ENCODE measurements around the gene GLRX3. TPM values are rescaled to one million over a fixed set of nuclear protein-coding genes. Genes with fewer than 3 reads are reported as not detected.
A peak's percentile ranks its signal among the peaks of the same experiment; 100 is the strongest.
"Not testable (repeated sequence)": the region's sequence is repeated elsewhere in the genome, so short reads cannot be mapped to it uniquely, and the experiment has no call there.

GLRX3 gene
- polyA plus RNA-seq, 1 donor, result 54.4 TPM

DNA sequence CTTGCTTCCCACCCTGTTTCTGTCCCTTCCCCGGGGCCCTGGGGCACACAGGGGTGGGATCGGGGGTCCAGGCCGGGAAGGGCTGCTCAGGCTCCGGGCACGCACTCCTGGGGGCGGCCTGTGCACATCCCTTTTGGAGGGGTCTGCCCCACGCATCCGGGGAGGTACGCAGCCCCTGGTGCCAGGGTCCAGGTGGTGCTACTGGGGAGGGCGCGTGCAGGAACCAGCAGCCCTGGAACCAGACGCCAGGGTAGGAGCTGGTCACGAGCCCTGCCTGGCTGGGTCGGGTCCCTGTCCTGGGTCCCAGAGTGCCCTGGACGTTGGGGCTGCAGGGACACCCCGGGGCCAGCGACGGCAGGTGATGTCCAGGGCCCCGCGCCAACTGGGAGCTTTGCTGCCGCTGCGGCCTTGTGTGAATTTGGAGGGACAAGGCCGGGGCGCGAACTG is 53.4 kb downstream of the GLRX3 start:
- peak; percentile 18 for DNase-seq

- DNase-seq, result peak; percentile 93
These were observed 54.0 kb downstream of the GLRX3 start for GRCh38 chr10:130190055-130190736.

GRCh38 chr10:130190737-130191115 is 54.5 kb downstream of the GLRX3 start:
- DNase-seq, result no peak

GRCh38 chr10:130191380-130191779 is 55.2 kb downstream of the GLRX3 start:
- no peak for DNase-seq

GRCh38 chr10:130192276-130192848 is 56.2 kb downstream of the GLRX3 start:
- no peak for DNase-seq

DNA sequence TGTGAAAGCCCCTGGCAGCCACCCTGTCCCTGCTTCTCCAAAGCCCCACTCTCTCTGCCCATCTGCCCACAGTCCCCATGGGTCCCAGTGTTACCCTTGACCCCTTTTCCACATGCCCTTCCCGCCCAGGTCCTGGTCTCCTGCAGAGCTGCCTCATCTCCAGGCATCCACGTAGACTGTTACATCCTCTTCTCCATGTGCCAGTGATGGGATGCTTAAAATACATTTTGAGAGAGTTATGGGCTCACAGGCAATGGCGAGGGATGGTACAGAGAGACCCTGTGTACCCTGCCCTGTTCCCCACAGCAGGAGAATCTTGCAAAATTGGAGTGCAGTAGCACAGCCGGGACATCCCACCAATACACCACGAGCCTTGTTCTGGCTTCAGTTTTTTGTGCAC is 56.8 kb downstream of the GLRX3 start:
- no peak for DNase-seq

- no peak for DNase-seq
These were observed 57.5 kb downstream of the GLRX3 start for GRCh38 chr10:130193493-130194193.

GRCh38 chr10:130194194-130194990 is 58.2 kb downstream of the GLRX3 start:
- no peak for DNase-seq

DNA sequence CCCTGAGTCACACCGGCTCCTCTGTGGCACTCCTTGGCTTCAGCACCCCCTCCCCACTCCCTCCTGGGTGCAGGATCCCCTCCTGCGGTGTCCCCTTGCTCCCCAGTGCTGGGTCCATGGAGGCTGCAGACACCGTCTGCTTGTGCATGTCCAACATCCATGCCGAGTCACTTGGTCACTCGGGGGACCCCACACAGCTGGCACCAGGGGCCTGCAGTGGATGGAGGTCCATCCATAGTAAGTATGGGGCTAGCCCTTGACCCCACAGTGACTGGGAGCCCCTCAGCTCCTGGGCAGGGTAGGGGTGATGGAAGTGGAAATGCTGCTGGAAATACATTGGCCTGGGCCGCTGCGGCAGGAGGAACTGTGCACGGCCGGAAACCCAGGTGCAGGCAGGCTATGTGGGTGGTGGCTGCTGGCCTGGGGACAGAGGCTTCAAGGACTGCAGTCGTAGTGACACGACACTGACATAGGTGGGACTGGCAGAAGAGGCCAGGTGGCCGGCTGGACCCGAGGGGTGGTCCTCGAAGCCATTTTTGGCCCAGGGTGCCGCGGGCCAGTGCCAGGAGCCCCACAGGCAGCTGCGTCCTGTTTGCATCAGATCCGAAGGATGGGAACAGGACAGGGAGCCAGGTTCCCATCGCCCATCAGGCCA is 58.9 kb downstream of the GLRX3 start:
- DNase-seq, result no peak

DNA sequence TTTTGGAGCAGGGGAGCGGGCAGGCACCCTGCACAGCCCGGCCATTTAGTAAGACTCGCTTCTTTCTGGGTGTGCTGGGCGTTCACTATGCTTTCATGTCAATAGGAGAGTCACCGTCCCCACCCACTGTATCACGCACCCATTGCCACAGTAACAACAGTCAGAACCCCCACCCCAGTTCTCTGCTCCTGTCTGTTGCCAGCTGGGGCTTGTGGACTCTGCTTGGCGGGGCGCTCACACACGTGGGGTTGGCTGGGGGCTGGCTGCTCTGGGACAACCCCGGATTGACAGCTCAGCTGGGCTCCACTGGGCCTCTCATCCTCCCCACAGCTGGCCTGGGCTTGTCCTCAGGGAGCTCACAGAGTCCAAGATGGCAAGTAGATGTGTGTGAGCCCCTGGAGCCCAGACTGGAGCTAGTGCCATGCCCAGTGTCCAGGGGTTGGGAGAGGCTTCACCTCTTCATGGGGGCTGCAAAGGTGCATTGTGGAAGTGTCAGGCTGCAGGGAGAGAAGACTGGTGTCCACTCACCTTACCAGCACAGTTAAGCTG is 59.6 kb downstream of the GLRX3 start:
- DNase-seq, result no peak

DNA sequence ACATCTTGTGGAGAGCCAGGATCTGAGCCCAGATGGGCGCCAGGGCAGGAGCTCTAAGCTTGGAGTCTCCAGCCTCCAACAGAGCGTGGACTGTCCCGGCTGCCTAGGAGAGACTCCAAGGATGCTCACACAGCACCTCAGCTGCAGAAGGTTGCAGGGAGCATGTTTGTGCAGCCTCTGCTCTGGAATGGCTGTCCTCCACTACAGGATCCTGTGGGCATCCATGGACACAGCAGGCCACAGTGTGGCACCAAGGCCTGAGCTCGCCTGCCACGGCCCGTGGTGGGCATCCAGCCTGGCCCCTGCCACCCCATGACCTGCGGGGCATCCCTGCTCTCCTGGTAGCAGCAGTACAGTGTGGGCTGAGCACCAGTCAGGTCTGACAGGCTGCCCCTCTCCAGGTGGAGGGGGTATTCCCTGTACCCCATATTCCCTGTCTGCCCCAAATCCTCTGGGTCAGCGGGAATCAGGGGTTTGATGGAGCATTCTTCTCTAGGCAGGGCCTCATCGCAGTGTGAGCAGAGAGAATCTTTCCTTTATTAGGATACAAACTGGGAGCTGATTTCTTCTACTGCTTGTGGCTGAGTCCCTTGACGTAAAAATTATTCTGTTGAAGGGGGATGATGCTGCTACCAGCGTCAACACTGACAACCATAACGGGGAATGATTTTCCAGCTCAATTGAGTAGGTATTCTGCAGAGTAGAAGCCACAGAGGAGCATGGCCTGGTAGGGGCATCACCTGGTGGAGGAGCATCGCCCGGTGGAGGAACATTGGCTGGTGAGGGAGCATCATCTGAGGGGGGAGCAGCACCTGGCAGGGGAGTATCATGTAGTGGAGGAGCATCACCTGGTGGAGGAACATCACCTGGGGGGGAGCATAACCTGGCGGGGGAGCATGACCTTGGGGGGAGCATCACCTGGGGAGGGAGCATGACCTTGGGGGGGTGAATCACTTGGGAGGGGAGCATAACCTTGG is 60.6 kb downstream of the GLRX3 start:
- no peak for DNase-seq

DNA sequence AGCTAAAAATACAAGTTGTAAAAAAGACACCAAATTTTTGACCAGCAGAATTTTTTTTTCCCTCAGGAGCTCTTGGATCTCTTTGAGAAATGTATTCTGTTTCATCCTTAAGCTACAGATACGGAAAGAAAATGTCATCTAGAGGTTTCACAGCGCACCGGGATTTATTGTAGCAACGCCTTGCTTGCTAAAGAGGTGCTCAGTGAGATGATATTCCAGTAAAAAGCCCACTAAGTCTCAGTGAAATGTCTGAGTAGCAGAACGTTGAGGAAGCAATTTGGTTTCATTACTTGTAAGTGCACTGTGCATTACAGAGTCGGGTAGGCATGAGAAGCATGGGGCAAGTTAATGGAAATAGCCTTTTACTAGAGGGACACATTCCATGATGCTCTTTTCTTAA is 62.5 kb downstream of the GLRX3 start:
- no peak for DNase-seq

DNA sequence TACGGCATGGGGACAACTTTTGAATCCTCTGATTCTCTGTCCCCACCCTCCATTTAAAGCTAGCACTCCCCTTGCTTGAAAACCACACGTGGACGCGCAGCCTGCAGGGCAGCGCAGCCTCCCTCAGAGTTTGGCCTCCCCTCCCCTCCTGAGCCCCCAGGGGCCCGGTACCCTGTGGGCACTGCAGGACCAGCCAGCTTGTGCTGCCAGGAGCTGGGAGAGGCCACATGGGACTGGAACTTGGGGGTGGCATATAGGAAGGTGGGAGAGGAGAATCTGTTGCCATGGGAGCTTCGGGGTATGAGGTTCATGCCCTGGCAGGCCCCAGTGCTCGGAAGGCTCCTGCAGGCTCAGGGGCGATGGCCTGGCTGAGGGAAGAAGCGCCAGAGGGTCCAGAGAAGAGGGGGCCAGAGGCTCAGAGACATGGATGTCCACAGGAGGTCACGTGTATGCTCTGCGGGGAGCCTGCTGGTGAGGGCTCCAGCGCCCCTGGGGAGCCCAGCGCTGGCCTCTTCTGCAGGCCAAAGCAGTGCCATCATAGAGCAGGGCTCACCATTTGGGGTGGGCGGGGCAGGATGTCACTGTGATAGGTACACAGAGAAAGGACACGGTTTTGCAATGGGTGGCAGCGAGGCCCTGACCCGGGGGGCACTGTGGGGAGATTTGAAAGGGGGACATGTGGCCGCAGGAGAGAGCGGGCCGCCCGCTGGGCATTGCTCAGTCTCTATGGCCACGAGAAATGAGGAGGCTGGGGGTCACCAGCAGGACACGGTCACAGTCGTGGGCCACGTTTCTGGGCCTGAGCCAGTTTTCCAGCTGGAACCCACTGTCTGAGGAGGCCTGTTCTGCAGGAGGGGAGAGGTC is 64.2 kb downstream of the GLRX3 start:
- DNase-seq, result no peak

GRCh38 chr10:130201043-130201380 is 64.8 kb downstream of the GLRX3 start:
- DNase-seq, result no peak

- DNase-seq, result not testable (repeated sequence)
These were observed 66.0 kb downstream of the GLRX3 start for GRCh38 chr10:130202150-130202549.

DNA sequence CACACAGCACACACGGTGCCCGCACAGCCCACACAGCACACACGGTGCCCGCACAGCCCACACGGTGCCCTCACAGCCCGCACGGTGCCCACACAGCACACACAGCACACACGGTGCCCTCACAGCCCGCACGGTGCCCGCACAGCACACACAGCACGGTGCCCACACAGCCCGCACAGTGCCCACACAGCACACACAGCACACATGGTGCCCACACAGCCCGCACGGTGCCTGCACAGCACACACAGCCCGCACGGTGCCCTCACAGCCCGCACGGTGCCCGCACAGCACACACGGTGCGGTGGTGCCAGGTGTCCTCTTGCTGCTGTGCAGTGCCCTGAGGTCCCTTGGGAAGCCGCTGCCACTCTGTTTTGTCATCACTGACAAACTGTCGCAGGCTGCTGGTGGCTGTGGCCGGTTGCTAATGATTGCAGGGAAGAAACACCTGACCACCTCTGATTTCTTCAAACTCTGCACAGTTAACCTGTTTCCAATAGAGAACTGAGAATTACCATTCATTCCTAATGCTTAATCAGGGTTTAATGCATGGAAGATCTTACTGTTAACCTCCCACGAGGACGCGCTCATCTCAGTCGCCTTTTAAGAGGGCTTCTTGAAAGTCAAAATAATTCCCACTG is 66.9 kb downstream of the GLRX3 start:
- DNase-seq, result no peak

- no peak for DNase-seq
These were observed 67.4 kb downstream of the GLRX3 start for GRCh38 chr10:130203626-130204025.

GRCh38 chr10:130206216-130206737 is 70.1 kb downstream of the GLRX3 start:
- no peak for DNase-seq

GRCh38 chr10:130207205-130207604 is 71.0 kb downstream of the GLRX3 start:
- no peak for DNase-seq

Data from hindlimb muscle (tissue), 1 donor.